HepG2 (cell line): ENCODE measurements around the gene ABHD2. TPM values are rescaled to one million over a fixed set of nuclear protein-coding genes. Genes with fewer than 3 reads are reported as not detected.

Experiments used
- ARID5B ChIP-seq: IDR thresholded peaks from 2 replicates; pipeline ENCODE4 v1.4.0; 2020; ENCODE audit warnings: mild to moderate bottlenecking, missing genetic modification reagents
- CTCF ChIP-seq: sonication (generic); formaldehyde crosslinking; IDR thresholded peaks from 2 replicates; pipeline ENCODE4 v1.5.0; 2020; ENCODE audit warnings: mild to moderate bottlenecking, missing genetic modification reagents, moderate library complexity
- ELF3 ChIP-seq: IDR thresholded peaks from 2 replicates; pipeline ENCODE4 v1.6.1; 2016; ENCODE audit warnings: missing genetic modification reagents, missing compliant biosample characterization
- GATAD2A ChIP-seq: IDR thresholded peaks from 2 replicates; pipeline ENCODE4 v1.6.1; 2016
- KDM5B ChIP-seq: sonication (generic); formaldehyde crosslinking; IDR thresholded peaks from 2 replicates; pipeline ENCODE4 v1.4.0; 2020; ENCODE audit warnings: missing genetic modification reagents, mild to moderate bottlenecking, borderline replicate concordance
- MAFK ChIP-seq, 2 experiments: IDR thresholded peaks in 1 of 2; conservative IDR thresholded peaks in 1 of 2; 2 replicates each; pipeline ENCODE4 v1.6.1; 2011; ENCODE audit warnings: improper control_type of control experiment in 2 of 2, low read length in 2 of 2
- ZNF468 ChIP-seq: sonication (generic); formaldehyde crosslinking; IDR thresholded peaks from 2 replicates; pipeline ENCODE4 v1.8.0; 2022; ENCODE audit warnings: mild to moderate bottlenecking, moderate library complexity, missing genetic modification reagents
- ZNF850 ChIP-seq: sonication (generic); formaldehyde crosslinking; conservative IDR thresholded peaks from 2 replicates; pipeline ENCODE4 v1.9.0; 2021; ENCODE audit warnings: mild to moderate bottlenecking, missing genetic modification reagents
- polyA plus RNA-seq, 8 experiments: library from polyadenylated mRNA; depleted of rRNA in 3 of 8; stranded (reverse) in 7 of 8; unstranded in 1 of 8; fragments of >200 nt; fragmentation: Illumina TruSeq in 4 of 8; extraction: Trizol in 4 of 8; gene quantifications; 2 replicates each; pipeline versions ENCODE4 v1.2.1 to v1.2.3, GENCODE V29; 2011 to 2016; ENCODE audit warnings: low read depth in 4 of 8, missing spikeins in 1 of 8, mixed read lengths in 1 of 8; ENCODE audit not compliant: insufficient read depth in 1 of 8
- total RNA-seq, 5 experiments: library from RNA; depleted of rRNA; stranded (reverse); fragments of >200 nt; fragmentation: Illumina TruSeq; extraction: Trizol; gene quantifications; 2 replicates each; pipeline ENCODE4 v1.2.3, GENCODE V29; 2016; ENCODE audit warnings: low read depth in 1 of 5
- TF ChIP-seq, protein P1 (sequence below): sonication (generic); formaldehyde crosslinking; IDR thresholded peaks from 2 replicates; pipeline ENCODE4 v1.9.0; 2022; ENCODE audit warnings: low read depth, missing genetic modification reagents
- TF ChIP-seq, protein P2 (sequence below): sonication (generic); formaldehyde crosslinking; conservative IDR thresholded peaks from 2 replicates; pipeline ENCODE4 v1.4.0; 2020; ENCODE audit warnings: mild to moderate bottlenecking, missing genetic modification reagents, moderate library complexity
- TF ChIP-seq, protein P3 (sequence below): sonication (generic); formaldehyde crosslinking; IDR thresholded peaks from 2 replicates; pipeline ENCODE4 v1.4.0; 2020; ENCODE audit warnings: missing genetic modification reagents

ABHD2 gene
- total and polyA plus RNA-seq, 2 of the 13 experiments (the other 11 are each of a cell fraction or from before 2014, with no cell fraction given) = 14.8 to 22.4 TPM

DNA sequence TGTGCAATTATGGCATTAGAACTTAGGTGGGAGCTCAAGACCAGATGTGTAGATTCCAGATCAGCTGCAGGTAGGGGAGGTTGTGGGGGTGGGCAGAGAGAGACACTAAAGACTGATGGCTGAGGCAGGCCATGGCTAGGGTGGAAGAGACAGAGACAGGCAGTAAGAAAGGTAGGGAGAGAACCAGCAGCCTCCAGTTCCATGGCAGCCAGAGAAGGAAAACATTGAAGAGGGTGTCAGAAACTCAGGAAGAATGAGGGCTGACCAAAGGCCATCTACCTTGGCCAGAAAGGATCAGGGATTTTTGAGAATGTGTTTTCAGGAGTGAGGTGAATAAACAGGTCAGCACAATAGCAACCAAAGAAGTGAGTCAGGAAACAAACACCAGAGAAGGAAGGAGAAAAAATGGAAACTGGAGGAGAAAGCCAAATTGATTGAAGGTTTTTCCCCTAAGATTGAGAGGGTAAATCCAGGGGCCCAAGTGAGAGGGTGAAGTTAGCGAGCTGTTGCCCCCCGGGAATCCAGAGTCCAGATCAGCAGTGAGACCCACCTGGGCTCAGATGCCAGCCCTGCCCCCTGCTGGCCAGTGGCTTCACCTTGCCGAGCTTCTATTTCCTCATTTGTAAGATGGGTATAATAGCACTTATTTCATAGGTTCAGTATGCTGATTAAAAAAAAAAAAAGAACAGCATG is 41.0 kb downstream of the ABHD2 start (continued):
- TF ChIP-seq ARID5B (CRISPR knock-in tag) (peak; percentile 38; the same call in 1 of the 2 replicates), CTCF (CRISPR knock-in tag) (peak; percentile 75), ELF3 (peak; percentile 79), MAFK (conservative IDR thresholded peaks at IDR 0.05 in 1 of 2, IDR thresholded peaks at IDR 0.05 in 1 of 2; ENCODE audit: low read length in 2 of 2) (0 out of 4 replicates have a peak, but pooled peaks of 1 of the 2 experiments have one; percentile 4), ZNF468 (CRISPR knock-in tag) (0 out of 2 replicates have a peak, but pooled peaks have one; percentile 36), GATAD2A (CRISPR knock-in tag) (0 out of 2 replicates have a peak, but pooled peaks have one; percentile 41), KDM5B (CRISPR knock-in tag) (peak; percentile 42; the same call in 1 of the 2 replicates), ZNF850 (CRISPR knock-in tag) (no peak)
- TF ChIP-seq, protein P1, sequence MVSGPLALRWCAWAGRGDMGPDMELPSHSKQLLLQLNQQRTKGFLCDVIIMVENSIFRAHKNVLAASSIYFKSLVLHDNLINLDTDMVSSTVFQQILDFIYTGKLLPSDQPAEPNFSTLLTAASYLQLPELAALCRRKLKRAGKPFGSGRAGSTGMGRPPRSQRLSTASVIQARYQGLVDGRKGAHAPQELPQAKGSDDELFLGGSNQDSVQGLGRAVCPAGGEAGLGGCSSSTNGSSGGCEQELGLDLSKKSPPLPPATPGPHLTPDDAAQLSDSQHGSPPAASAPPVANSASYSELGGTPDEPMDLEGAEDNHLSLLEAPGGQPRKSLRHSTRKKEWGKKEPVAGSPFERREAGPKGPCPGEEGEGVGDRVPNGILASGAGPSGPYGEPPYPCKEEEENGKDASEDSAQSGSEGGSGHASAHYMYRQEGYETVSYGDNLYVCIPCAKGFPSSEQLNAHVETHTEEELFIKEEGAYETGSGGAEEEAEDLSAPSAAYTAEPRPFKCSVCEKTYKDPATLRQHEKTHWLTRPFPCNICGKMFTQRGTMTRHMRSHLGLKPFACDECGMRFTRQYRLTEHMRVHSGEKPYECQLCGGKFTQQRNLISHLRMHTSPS = 0 out of 2 replicates have a peak, but pooled peaks have one; percentile 0
- TF ChIP-seq, protein P2, sequence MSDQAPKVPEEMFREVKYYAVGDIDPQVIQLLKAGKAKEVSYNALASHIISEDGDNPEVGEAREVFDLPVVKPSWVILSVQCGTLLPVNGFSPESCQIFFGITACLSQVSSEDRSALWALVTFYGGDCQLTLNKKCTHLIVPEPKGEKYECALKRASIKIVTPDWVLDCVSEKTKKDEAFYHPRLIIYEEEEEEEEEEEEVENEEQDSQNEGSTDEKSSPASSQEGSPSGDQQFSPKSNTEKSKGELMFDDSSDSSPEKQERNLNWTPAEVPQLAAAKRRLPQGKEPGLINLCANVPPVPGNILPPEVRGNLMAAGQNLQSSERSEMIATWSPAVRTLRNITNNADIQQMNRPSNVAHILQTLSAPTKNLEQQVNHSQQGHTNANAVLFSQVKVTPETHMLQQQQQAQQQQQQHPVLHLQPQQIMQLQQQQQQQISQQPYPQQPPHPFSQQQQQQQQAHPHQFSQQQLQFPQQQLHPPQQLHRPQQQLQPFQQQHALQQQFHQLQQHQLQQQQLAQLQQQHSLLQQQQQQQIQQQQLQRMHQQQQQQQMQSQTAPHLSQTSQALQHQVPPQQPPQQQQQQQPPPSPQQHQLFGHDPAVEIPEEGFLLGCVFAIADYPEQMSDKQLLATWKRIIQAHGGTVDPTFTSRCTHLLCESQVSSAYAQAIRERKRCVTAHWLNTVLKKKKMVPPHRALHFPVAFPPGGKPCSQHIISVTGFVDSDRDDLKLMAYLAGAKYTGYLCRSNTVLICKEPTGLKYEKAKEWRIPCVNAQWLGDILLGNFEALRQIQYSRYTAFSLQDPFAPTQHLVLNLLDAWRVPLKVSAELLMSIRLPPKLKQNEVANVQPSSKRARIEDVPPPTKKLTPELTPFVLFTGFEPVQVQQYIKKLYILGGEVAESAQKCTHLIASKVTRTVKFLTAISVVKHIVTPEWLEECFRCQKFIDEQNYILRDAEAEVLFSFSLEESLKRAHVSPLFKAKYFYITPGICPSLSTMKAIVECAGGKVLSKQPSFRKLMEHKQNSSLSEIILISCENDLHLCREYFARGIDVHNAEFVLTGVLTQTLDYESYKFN (CRISPR knock-in tag) = no peak
- TF ChIP-seq, protein P3, sequence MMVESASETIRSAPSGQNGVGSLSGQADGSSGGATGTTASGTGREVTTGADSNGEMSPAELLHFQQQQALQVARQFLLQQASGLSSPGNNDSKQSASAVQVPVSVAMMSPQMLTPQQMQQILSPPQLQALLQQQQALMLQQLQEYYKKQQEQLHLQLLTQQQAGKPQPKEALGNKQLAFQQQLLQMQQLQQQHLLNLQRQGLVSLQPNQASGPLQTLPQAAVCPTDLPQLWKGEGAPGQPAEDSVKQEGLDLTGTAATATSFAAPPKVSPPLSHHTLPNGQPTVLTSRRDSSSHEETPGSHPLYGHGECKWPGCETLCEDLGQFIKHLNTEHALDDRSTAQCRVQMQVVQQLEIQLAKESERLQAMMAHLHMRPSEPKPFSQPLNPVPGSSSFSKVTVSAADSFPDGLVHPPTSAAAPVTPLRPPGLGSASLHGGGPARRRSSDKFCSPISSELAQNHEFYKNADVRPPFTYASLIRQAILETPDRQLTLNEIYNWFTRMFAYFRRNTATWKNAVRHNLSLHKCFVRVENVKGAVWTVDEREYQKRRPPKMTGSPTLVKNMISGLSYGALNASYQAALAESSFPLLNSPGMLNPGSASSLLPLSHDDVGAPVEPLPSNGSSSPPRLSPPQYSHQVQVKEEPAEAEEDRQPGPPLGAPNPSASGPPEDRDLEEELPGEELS = 0 out of 2 replicates have a peak, but pooled peaks have one; percentile 25
